GM10248 (cell line): Measurements from ENCODE around the gene ASIC2.

Experiments
- CTCF ChIA-PET: fragments of 300-600 bp; sonication (Branson Sonifier 250); formaldehyde crosslinking; extraction: SDS; loops from one replicate; lab custom pipeline; 2021; ENCODE audit warnings: antibody characterized with exemption; lab: Yijun Ruan, JAX
- POLR2A ChIA-PET: fragments of 350-650 bp; sonication (Branson Sonifier 250); formaldehyde crosslinking; extraction: SDS; loops from one replicate; lab custom pipeline; 2020; ENCODE audit warnings: antibody characterized with exemption; lab: Yijun Ruan, JAX
- DNase-seq: peaks from one replicate; pipeline ENCODE4 v3.0.0; 2012; ENCODE audit errors: extremely low spot score
- TF ChIP-seq, protein P1 (sequence below): IDR thresholded peaks from 2 replicates; pipeline ENCODE4 v1.5.1; 2012; ENCODE audit warnings: mild to moderate bottlenecking, low read depth; ENCODE audit errors: extremely low read depth, missing control alignments, control extremely low read depth

The ASIC2 gene

DNA sequence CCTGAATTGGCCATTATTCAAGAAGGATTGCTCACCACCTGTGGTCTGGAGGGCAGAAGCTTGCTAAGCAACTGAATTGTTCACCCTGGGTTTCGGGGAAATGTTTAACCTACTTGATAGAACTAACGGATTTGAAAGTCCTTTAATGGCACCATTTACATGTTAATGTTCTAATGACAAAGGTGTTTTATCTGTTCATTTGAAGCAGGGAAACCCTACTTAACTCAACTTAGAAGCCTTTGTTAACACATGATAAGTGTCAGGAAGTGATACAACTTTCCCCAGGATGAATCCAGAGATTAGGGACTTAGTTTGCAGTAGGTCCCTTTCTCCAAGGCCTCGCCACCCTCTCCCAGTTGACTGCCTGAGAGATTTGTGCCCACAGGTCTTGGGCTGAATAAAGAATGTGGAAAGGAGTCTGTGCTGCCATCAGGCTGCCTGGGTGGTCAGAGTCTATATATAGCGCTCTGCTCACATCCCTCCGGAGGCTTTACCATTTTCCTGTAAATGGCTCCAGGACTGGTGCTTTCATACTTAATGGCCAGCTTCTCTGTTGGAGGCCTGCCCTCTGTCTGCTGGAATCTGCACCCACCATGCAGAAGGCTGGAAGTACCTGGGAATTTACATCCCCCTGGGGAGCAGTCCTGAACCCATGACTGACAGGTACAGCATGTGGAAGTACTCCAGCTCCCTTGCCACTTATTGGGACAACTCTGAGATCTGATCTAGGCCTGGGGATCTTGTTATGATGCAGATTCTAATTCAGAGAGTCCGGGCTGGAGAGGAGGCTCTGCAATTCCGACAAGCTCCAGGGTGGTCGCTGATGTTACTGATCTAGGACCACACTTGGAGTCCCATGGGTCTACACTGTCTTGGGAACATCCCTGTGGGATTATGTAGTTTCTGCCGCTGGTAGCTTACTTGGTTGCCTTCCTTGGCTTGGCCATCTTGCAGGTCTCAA is 99.9 kb downstream of the ASIC2 start:
- TF ChIP-seq, protein P1, sequence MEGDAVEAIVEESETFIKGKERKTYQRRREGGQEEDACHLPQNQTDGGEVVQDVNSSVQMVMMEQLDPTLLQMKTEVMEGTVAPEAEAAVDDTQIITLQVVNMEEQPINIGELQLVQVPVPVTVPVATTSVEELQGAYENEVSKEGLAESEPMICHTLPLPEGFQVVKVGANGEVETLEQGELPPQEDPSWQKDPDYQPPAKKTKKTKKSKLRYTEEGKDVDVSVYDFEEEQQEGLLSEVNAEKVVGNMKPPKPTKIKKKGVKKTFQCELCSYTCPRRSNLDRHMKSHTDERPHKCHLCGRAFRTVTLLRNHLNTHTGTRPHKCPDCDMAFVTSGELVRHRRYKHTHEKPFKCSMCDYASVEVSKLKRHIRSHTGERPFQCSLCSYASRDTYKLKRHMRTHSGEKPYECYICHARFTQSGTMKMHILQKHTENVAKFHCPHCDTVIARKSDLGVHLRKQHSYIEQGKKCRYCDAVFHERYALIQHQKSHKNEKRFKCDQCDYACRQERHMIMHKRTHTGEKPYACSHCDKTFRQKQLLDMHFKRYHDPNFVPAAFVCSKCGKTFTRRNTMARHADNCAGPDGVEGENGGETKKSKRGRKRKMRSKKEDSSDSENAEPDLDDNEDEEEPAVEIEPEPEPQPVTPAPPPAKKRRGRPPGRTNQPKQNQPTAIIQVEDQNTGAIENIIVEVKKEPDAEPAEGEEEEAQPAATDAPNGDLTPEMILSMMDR: no peak
- ChIA-PET CTCF (interaction anchor here (0.8 kb wide), 1 partner anchor 10 kb away, joined by 3 read pairs; no protein-coding TSS in a partner anchor), POLR2A (no interaction called here)
- DNase-seq: no peak

DNA sequence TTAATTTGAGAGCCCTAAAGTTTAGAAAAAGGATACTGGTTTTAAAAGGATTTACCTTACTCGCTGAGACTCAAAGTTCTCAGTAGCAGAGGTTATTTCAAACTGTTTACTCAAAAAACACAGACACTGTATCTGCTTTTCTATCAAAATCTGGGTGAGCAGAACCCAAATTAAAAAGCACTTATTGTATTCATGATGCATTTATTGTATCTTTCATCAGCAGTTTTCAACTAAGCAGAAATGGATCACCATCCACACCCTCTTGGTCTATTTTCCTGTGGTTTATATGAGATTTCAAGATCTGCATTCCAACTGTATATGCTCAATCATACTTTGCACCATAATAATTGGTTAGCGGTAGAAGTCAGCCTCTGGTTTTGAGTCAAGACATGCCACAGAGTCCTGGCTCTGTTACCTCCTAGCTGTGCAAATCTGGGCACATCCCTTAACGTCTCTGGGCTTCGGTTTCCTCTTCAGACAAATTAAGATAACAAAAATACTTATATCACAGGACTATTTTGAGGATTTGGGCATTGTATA is 109.5 kb downstream of the ASIC2 start:
- TF ChIP-seq, protein P1: no peak
- ChIA-PET CTCF (interaction anchor here (1.2 kb wide), 1 partner anchor 9 kb away, joined by 3 read pairs; no protein-coding TSS in a partner anchor), POLR2A (no interaction called here)
- no peak for DNase-seq

DNA sequence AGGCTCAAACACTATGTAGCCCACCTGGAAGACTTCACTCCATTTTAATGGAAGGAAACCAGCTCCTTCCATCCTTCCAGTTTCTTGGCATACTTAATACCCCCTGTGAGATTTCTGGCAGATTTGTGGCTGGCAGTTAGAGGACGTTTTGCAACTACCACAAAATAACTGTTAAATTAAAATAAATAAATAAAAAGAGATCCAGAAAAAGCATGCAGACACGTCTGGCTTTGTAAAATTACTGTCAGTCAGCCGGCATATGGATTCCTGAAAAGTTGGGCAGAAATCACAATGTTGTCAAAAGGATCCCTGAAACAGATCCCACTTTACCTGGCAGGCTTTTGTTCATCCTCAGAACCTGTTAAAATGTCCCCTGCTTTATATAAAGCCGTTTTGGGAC is 113.9 kb downstream of the ASIC2 start:
- ChIA-PET POLR2A (no interaction called here), CTCF (interaction anchor here (1.0 kb wide), 1 partner anchor 10 kb away, joined by 5 read pairs; no protein-coding TSS in a partner anchor)
- TF ChIP-seq, protein P1: no peak

DNA sequence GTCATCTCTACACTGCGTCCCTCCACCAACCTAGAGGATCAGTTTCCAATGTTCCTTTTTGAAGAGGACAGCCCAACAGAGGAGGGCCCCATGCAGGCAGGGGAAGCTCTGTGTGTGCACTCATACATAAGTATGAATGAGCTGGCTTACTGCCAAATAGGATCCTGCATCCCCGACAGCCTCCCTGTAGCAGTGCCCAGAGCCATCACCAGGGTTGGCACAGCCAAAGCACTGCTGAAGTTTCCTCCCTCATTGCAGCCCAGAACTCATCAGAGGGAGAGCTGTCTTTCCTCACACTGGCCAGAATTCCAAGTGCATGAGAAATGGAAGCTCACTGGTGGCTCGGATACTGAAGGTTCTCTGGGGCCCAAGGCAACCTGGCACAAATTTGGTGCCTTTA is 114.4 kb downstream of the ASIC2 start:
- ChIA-PET POLR2A (interaction anchor here (0.7 kb wide), 1 partner anchor 277 kb away, joined by 3 read pairs; no protein-coding TSS in a partner anchor), CTCF (interaction anchor here (1.0 kb wide), 1 partner anchor 9 kb away, joined by 5 read pairs; no protein-coding TSS in a partner anchor)
- TF ChIP-seq, protein P1: no peak
- no peak for DNase-seq

More for the DNA sequence above, 113.9 kb downstream of the ASIC2 start:
- DNase-seq: no peak

DNA sequence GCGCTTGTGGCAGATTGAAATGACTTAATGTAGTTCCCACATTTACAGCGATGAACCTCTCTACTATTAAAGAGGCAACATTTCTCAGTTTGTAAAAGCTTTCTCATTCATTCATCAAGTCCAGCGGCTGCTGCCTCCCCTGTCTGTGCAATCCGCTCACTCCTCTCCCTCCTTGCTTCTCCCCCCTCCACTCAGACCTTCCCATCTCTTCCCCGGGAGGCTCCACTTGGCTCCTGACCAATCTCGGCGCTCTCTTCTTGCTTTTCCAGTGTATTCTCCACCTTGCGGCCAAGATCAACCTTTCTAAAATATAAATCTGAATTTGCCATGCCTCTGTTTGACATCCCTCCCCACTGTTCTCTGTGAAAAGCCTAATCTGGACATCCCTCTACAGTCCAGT is 117.5 kb downstream of the ASIC2 start:
- ChIA-PET CTCF (no interaction called here), POLR2A (no interaction called here)
- no peak for DNase-seq
- TF ChIP-seq, protein P1: no peak

DNA sequence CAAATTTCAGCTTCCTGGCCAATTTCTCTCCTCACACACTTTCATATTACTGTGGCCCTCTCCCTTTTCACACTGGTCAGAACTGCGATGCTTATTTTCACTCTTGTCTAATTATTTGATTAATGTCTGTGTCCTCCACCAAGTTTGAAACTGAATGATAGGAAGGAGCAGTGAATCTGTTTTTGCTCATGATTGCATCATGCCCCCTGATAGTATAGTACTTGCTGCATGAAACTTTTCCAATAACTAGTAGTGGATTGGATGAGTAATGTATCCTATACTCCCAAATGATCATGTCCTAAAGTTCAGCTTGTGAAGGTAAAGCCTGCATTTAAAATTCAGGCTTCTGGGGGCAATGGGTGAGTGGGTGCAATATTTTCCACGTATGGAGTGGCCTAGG is 121.2 kb downstream of the ASIC2 start:
- no peak for DNase-seq
- POLR2A ChIA-PET: no interaction called here
- TF ChIP-seq, protein P1: no peak
- CTCF ChIA-PET: no interaction called here
